Measurements from ENCODE around the gene CETP. TPM values are rescaled to one million over a fixed set of nuclear protein-coding genes. Genes with fewer than 3 reads are reported as not detected.

CETP gene
- total and polyA plus RNA-seq, 2 of the 8 experiments (the other 6 are each of a cell fraction or from before 2014, with no cell fraction given) = not detected

- FAIRE-seq = no peak
- TF ChIP-seq JUND (IDR thresholded peaks at IDR 0.05; ENCODE audit: low read length) = no peak
- no peak for TF ChIP-seq EZH2 (IDR thresholded peaks at IDR 0.05; ENCODE audit: low read depth, low read length, severe bottlenecking)
- no peak for TF ChIP-seq CTBP2 (IDR thresholded peaks at IDR 0.05; ENCODE audit: borderline replicate concordance, insufficient read depth, insufficient read length, low read length)
- TF ChIP-seq, protein P1, sequence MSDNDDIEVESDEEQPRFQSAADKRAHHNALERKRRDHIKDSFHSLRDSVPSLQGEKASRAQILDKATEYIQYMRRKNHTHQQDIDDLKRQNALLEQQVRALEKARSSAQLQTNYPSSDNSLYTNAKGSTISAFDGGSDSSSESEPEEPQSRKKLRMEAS (IDR thresholded peaks at IDR 0.05) = no peak
- no peak for TF ChIP-seq RAD21 (IDR thresholded peaks at IDR 0.05 in 1 of 2, conservative IDR thresholded peaks at IDR 0.05 in 1 of 2; ENCODE audit: low read depth in 2 of 2, low read length in 2 of 2)
- no peak for TF ChIP-seq KDM4A (IDR thresholded peaks at IDR 0.05; ENCODE audit: low read depth, low read length, severe bottlenecking)
- TF ChIP-seq CTCF (IDR thresholded peaks at IDR 0.05; ENCODE audit: control extremely low read depth in 1 of 3, insufficient read depth in 1 of 3, low read depth in 1 of 3, low read length in 3 of 3) = no peak
- TF ChIP-seq, protein P2, sequence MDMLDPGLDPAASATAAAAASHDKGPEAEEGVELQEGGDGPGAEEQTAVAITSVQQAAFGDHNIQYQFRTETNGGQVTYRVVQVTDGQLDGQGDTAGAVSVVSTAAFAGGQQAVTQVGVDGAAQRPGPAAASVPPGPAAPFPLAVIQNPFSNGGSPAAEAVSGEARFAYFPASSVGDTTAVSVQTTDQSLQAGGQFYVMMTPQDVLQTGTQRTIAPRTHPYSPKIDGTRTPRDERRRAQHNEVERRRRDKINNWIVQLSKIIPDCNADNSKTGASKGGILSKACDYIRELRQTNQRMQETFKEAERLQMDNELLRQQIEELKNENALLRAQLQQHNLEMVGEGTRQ (IDR thresholded peaks at IDR 0.05; ENCODE audit: low read length) = no peak
- TF ChIP-seq EP300 (IDR thresholded peaks at IDR 0.05; ENCODE audit: borderline replicate concordance in 1 of 2, low read depth in 2 of 2, low read length in 2 of 2) = no peak
Measured at GRCh38 chr16:57026778-57027062, 65.0 kb downstream of the CETP start.

More at GRCh38 chr16:57026778-57027062, 65.0 kb downstream of the CETP start:
- Histone ChIP-seq H3K79me2 (ENCODE audit: control insufficient read depth in 1 of 2, insufficient read depth in 2 of 2, low read length in 2 of 2) (no peaks in the 10 kb centered on the region), H3K23ac (ENCODE audit: insufficient read length) (no peak overlapping the region), H3K36me3 (ENCODE audit: control insufficient read depth in 2 of 4, insufficient read depth in 4 of 4, low read length in 3 of 4) (no peaks in the 10 kb centered on the region), H3K56ac (replicated peaks; ENCODE audit: insufficient read length, low read depth, low read length) (no peak overlapping the region), H2AK5ac (ENCODE audit: low read depth, low read length) (no peak overlapping the region), H3K79me1 (ENCODE audit: low read depth, low read length) (no peaks in the 10 kb centered on the region), H2BK15ac (ENCODE audit: low read length) (no peak overlapping the region), H3K4ac (replicated peaks; ENCODE audit: insufficient read length, low read depth, low read length) (no peak overlapping the region), H2BK120ac (replicated peaks; ENCODE audit: low read depth, low read length) (no peak overlapping the region), H3K27me3 (replicated peaks in 1 of 4; ENCODE audit: control insufficient read depth in 3 of 4, extremely low read depth in 1 of 4, insufficient read depth in 3 of 4, low read length in 3 of 4) (no peaks in the 10 kb centered on the region), H2BK5ac (ENCODE audit: low read depth, low read length) (no peak overlapping the region), H4K91ac (replicated peaks; ENCODE audit: insufficient read length, low read length) (no peak overlapping the region), H4K20me1 (replicated peaks in 1 of 2; ENCODE audit: control insufficient read depth in 1 of 2, insufficient read depth in 2 of 2, low read length in 2 of 2) (peaks cover 0 to 2% of the 10 kb centered on the region in 2 experiments), H3K4me1 (replicated peaks in 1 of 4; ENCODE audit: control insufficient read depth in 3 of 4, insufficient read depth in 4 of 4, low read length in 3 of 4) (no peaks in the 10 kb centered on the region), H3K18ac (ENCODE audit: extremely low read depth, low read length) (no peak overlapping the region), H3K4me2 (ENCODE audit: insufficient read depth in 1 of 2, low read depth in 2 of 2, low read length in 2 of 2) (no peak overlapping the region), H4K5ac (ENCODE audit: insufficient read length, low read depth, low read length) (no peak overlapping the region), H3K14ac (ENCODE audit: insufficient read length) (no peak overlapping the region), H3K23me2 (ENCODE audit: low read depth, low read length) (peaks cover 6% of the 10 kb centered on the region; the same call in 1 of the 2 replicates), H3K9me3 (ENCODE audit: insufficient read depth in 2 of 2, low read depth in 1 of 2, low read length in 1 of 2) (no peaks in the 10 kb centered on the region), H3K27ac (ENCODE audit: low read depth, low read length) (no peak overlapping the region), H3K4me3 (ENCODE audit: extremely low read depth in 1 of 4, insufficient read depth in 2 of 4, low read depth in 3 of 4, low read length in 4 of 4) (no peak overlapping the region), H2BK12ac (ENCODE audit: low read depth, low read length) (0 out of 2 replicates have a peak overlapping the region, but pooled peaks have one; percentile 27), H4K8ac (ENCODE audit: extremely low read depth, insufficient read depth, low read length) (peak overlapping the region; percentile 81; the same call in 1 of the 2 replicates), H2AFZ (ENCODE audit: low read length) (no peak overlapping the region), H2BK20ac (ENCODE audit: low read length) (no peak overlapping the region), H3K9ac (replicated peaks in 1 of 4; ENCODE audit: extremely low read depth in 1 of 4, low read depth in 3 of 4, low read length in 3 of 4) (no peak overlapping the region)
- 84% methylated on average over 3 of the region's 3 CpGs; no CpG with 5 or more reads in 1 of the 2 experiments for WGBS, 2 experiments (ENCODE audit: extremely low coverage in 1 of 2, insufficient coverage in 1 of 2, insufficient read length in 1 of 2, insufficient replicate concordance in 2 of 2, low coverage in 1 of 2, low lambda C conversion rate in 2 of 2, missing lambda C conversion rate in 1 of 2)
- CTCF ChIA-PET (ENCODE audit: partially characterized antibody) = interaction anchor here (1.2 to 1.7 kb wide), 2 partner anchors 10 to 19 kb away, joined by 3 to 7 read pairs; no protein-coding TSS in a partner anchor
- POLR2A ChIA-PET (ENCODE audit: partially characterized antibody) = no interaction called here
- DNase-seq (ENCODE audit: low read depth in 1 of 2, low spot score in 2 of 2) = no peak
